GM23338 (cell line): Measurements from ENCODE around the gene SYT12. TPM values are rescaled to one million over a fixed set of nuclear protein-coding genes. Genes with fewer than 3 reads are reported as not detected.

Source experiments
- CREB1 ChIP-seq: fragments of 250-450 bp; sonication (Bioruptor Pico); IDR thresholded peaks from 2 replicates; pipeline ENCODE4 v1.5.0; 2020; ENCODE audit warnings: low read depth, mild to moderate bottlenecking, moderate library complexity
- ETS1 ChIP-seq: IDR thresholded peaks from 2 replicates; pipeline ENCODE4 v1.6.1; 2016; ENCODE audit warnings: antibody characterized with exemption
- EZH2 ChIP-seq: fragments of 200-600 bp; sonication (generic); IDR thresholded peaks from one replicate; pipeline ENCODE4 v1.8.0; 2017; ENCODE audit warnings: antibody characterized with exemption, mild to moderate bottlenecking, low read depth; ENCODE audit not compliant: unreplicated experiment
- JUNB ChIP-seq: IDR thresholded peaks from one replicate; pipeline ENCODE4 v1.6.1; 2016; ENCODE audit warnings: antibody characterized with exemption; ENCODE audit not compliant: unreplicated experiment
- NANOG ChIP-seq: IDR thresholded peaks from 2 replicates; pipeline ENCODE4 v1.6.1; 2016; ENCODE audit warnings: antibody characterized with exemption, borderline replicate concordance
- POLR2AphosphoS5 ChIP-seq: IDR thresholded peaks from 2 replicates; pipeline ENCODE4 v1.6.1; 2016; ENCODE audit warnings: antibody characterized with exemption, low read depth
- REST ChIP-seq: IDR thresholded peaks from one replicate; pipeline ENCODE4 v1.6.1; 2018; ENCODE audit warnings: antibody characterized with exemption; ENCODE audit not compliant: unreplicated experiment
- ZNF114 ChIP-seq: fragments of 250-450 bp; sonication (Bioruptor Pico); IDR thresholded peaks from 2 replicates; pipeline ENCODE4 v1.5.0; 2020; ENCODE audit warnings: mild to moderate bottlenecking, moderate library complexity
- ZNF462 ChIP-seq: fragments of 250-450 bp; sonication (Bioruptor Pico); IDR thresholded peaks from 2 replicates; pipeline ENCODE4 v1.5.0; 2020; ENCODE audit warnings: mild to moderate bottlenecking, moderate library complexity
- polyA plus RNA-seq: library from polyadenylated mRNA; unstranded; fragments of >200 nt; fragmentation: Nextera tagmentation; extraction: Ambion mirVana; gene quantifications from 2 replicates; pipeline ENCODE4 v1.2.1, GENCODE V29; 2016
- total RNA-seq: library from RNA; depleted of rRNA; stranded (reverse); fragments of >200 nt; shearing (Covaris generic); gene quantifications from 2 replicates; pipeline ENCODE4 v1.2.3, GENCODE V29; 2014

SYT12 gene
- total and polyA plus RNA-seq, 2 experiments from 2014 or later = 0.92 to 2.5 TPM

- TF ChIP-seq ZNF462 (no peak), ETS1 (no peak), POLR2AphosphoS5 (no peak), CREB1 (no peak), JUNB (no peak), REST (no peak), EZH2 (no peak), NANOG (no peak), ZNF114 (CRISPR knock-in tag) (no peak)
Measured at GRCh38 chr11:67015048-67015447, 7.9 kb upstream of the SYT12 start (continued).
